Endodermal cell (in vitro differentiated cells): ENCODE data around the gene GNAQ. TPM values are rescaled to one million over a fixed set of nuclear protein-coding genes. Genes with fewer than 3 reads are reported as not detected.

Experiments used
- DNase-seq: peaks from one replicate; pipeline ENCODE4 v3.0.0-alpha.2; 2017
- H3K27ac ChIP-seq: 2 replicates; pipeline ENCODE4 v1.5.1; 2013; ENCODE audit warnings: mild to moderate bottlenecking, low read depth, low read length, moderate library complexity
- H3K27me3 ChIP-seq: 2 replicates; pipeline ENCODE4 v1.6.1; 2013; ENCODE audit warnings: mild to moderate bottlenecking, low read length, moderate library complexity; ENCODE audit not compliant: insufficient read depth, control insufficient read depth, poor library complexity, severe bottlenecking
- H3K36me3 ChIP-seq: 2 replicates; pipeline ENCODE4 v1.7.0; 2013; ENCODE audit warnings: mild to moderate bottlenecking, low read length, moderate library complexity; ENCODE audit not compliant: control insufficient read depth, insufficient read depth
- H3K4me1 ChIP-seq: one replicate; pipeline ENCODE4 v1.7.0; 2013; ENCODE audit warnings: low read length; ENCODE audit not compliant: control insufficient read depth, insufficient read depth
- H3K4me3 ChIP-seq: 2 replicates; pipeline ENCODE4 v1.5.1; 2013; ENCODE audit warnings: mild to moderate bottlenecking, low read length, moderate library complexity
- H3K9ac ChIP-seq: 2 replicates; pipeline ENCODE4 v1.6.1; 2013; ENCODE audit warnings: mild to moderate bottlenecking, low read length, moderate library complexity; ENCODE audit not compliant: poor library complexity, severe bottlenecking; ENCODE audit errors: extremely low read depth
- H3K9me3 ChIP-seq: 2 replicates; pipeline ENCODE4 v1.6.1; 2013; ENCODE audit warnings: mild to moderate bottlenecking, low read length, moderate library complexity; ENCODE audit not compliant: control insufficient read depth
- H3K27ac Mint-ChIP-seq: 2 replicates; pipeline ENCODE4 v1.8.0; 2020; ENCODE audit warnings: mixed read lengths
- H3K27me3 Mint-ChIP-seq: 2 replicates; pipeline ENCODE4 v1.8.0; 2021; ENCODE audit warnings: mild to moderate bottlenecking, mixed read lengths; ENCODE audit not compliant: insufficient read depth
- H3K36me3 Mint-ChIP-seq: 2 replicates; pipeline ENCODE4 v1.8.0; 2020; ENCODE audit warnings: low read depth, mixed read lengths
- H3K4me1 Mint-ChIP-seq: 2 replicates; pipeline ENCODE4 v1.8.0; 2020; ENCODE audit warnings: mixed read lengths
- H3K4me3 Mint-ChIP-seq: 2 replicates; pipeline ENCODE4 v1.8.0; 2020; ENCODE audit warnings: mild to moderate bottlenecking, moderate library complexity, mixed read lengths
- H3K9me3 Mint-ChIP-seq: 2 replicates; pipeline ENCODE4 v1.8.0; 2020; ENCODE audit warnings: mild to moderate bottlenecking, mixed read lengths
- CTCF ChIP-seq: fragments of 200-600 bp; sonication (generic); conservative IDR thresholded peaks from 2 replicates; pipeline ENCODE4 v1.5.0; 2021; ENCODE audit warnings: antibody characterized with exemption, mild to moderate bottlenecking
- WGBS, 2 experiments: methylation state at CpG; one replicate each; pipeline versions ENCODE4 v1.1.5 to v1.1.7; 2013; ENCODE audit warnings: missing lambda C conversion rate in 2 of 2, mixed read lengths in 1 of 2; ENCODE audit not compliant: insufficient coverage in 1 of 2, insufficient read length in 1 of 2; 5-methylcytosine and 5-hydroxymethylcytosine counted together
- total RNA-seq, 2 donors: library from RNA; stranded (reverse); fragmentation: NEBNext Ultra II Directional in 1 of 2; extraction: Animal tissue kit (Norgen Biotek cat#: 25700) in 1 of 2; gene quantifications; 2 replicates in 1 of 2; 3 replicates in 1 of 2; pipeline ENCODE4 v1.2.1, GENCODE V29; 2021

Gene GNAQ
- total RNA-seq, 2 donors from 2014 or later = 46.0 to 57.6 TPM

- H3K4me1 Mint-ChIP-seq = no peaks in the 10 kb centered on the region
- Histone ChIP-seq H3K9me3 (no peaks in the 10 kb centered on the region), H3K36me3 (no peaks in the 10 kb centered on the region), H3K4me3 (no peak overlapping the region), H3K4me1 (no peaks in the 10 kb centered on the region), H3K27ac (no peak overlapping the region), H3K9ac (no peak overlapping the region), H3K27me3 (no peaks in the 10 kb centered on the region)
- TF ChIP-seq CTCF = no peak
- H3K9me3 Mint-ChIP-seq = no peaks in the 10 kb centered on the region
- 100% methylated on average over 1 of the region's 1 CpG for WGBS, 2 experiments
- H3K36me3 Mint-ChIP-seq = no peaks in the 10 kb centered on the region
- H3K27me3 Mint-ChIP-seq = no peaks in the 10 kb centered on the region
- H3K27ac Mint-ChIP-seq = no peak overlapping the region
- no peak overlapping the region for H3K4me3 Mint-ChIP-seq
- no peak for DNase-seq
Measured at GRCh38 chr9:77831781-77832180, 199.8 kb downstream of the GNAQ start.

GRCh38 chr9:77830618-77831285, 200.9 kb downstream of the GNAQ start:
- Mint-ChIP-seq H3K27me3 (no peaks in the 10 kb centered on the region), H3K27ac (no peak overlapping the region), H3K36me3 (no peaks in the 10 kb centered on the region), H3K4me3 (no peak overlapping the region), H3K9me3 (no peaks in the 10 kb centered on the region), H3K4me1 (peaks cover 6% of the 10 kb centered on the region)
- no peak overlapping the region for H3K9ac ChIP-seq
- H3K9me3 ChIP-seq = no peaks in the 10 kb centered on the region
- no peaks in the 10 kb centered on the region for H3K36me3 ChIP-seq
- no peak overlapping the region for H3K27ac ChIP-seq
- no peak for DNase-seq
- H3K4me3 ChIP-seq = no peak overlapping the region
- H3K27me3 ChIP-seq = no peaks in the 10 kb centered on the region
- peaks cover 2% of the 10 kb centered on the region for H3K4me1 ChIP-seq
- TF ChIP-seq CTCF = no peak

- TF ChIP-seq CTCF = no peak
- H3K36me3 Mint-ChIP-seq = peaks cover 3% of the 10 kb centered on the region
- DNase-seq = no peak
- Histone ChIP-seq H3K4me1 (peaks cover 5% of the 10 kb centered on the region), H3K9ac (no peak overlapping the region), H3K27ac (no peak overlapping the region), H3K27me3 (no peaks in the 10 kb centered on the region), H3K4me3 (no peak overlapping the region), H3K9me3 (no peaks in the 10 kb centered on the region), H3K36me3 (no peaks in the 10 kb centered on the region)
- H3K9me3 Mint-ChIP-seq = no peaks in the 10 kb centered on the region
- H3K27me3 Mint-ChIP-seq = no peaks in the 10 kb centered on the region
- 93 to 95% methylated on average over 3 to 4 of the region's 4 CpGs for WGBS, 2 experiments
- peaks cover 12% of the 10 kb centered on the region for H3K4me1 Mint-ChIP-seq
- H3K4me3 Mint-ChIP-seq = no peak overlapping the region
- no peak overlapping the region for H3K27ac Mint-ChIP-seq
Measured at GRCh38 chr9:77829420-77829819, 202.2 kb downstream of the GNAQ start.
